Heart left ventricle (tissue), 13 donors: ENCODE data around the gene CCNL1.

Source experiments
- POLR2A ChIP-seq, 2 donors: fragments of 450-650 bp; IDR thresholded peaks; one replicate each; pipeline ENCODE4 v1.6.1; 2017; ENCODE audit warnings: antibody characterized with exemption in 2 of 2, mild to moderate bottlenecking in 2 of 2, moderate library complexity in 2 of 2
- TF ChIP-seq, protein P1 (sequence below), 12 donors: fragments of 200-600 bp; sonication (generic) in 4 of 12; IDR thresholded peaks; one replicate each; pipeline versions ENCODE4 v1.5.0 to v1.8.0; 2018 to 2022; ENCODE audit warnings: antibody characterized with exemption in 12 of 12, mild to moderate bottlenecking in 5 of 12
- donor health status: ischemic (EF 13 %, LVEDD 7.1; RV severe dilation, severe dysfunction).
- donor health status: DM: no; HTN: yes; CAD: no.
- donor health status: DM: no; HTN: no; CAD: no.
- donor health status: ischemic (EF 25% LVEDD 6.9; RV normal size, moderate dysfunction).
- donor health status: ischemic (EF 25% LVEDD 5.7; RV mildly dilated, moderate dysfunction).
- donor health status: ischemic (EF 35%, LVEDD 5.7; RV mildly dilated, moderate dysfunction).
- donor health status: nonischemic (EF 11% LVEDD 7.7; RV severe dilation, severe dysfunction).
- donor health status: DM: yes; HTN: yes; CAD: no.
- donor health status: PGD.
- donor health status: ischemic (EF 29% LVEDD 5.4; RV normal size, mild dysfunction).
- donor health status: nonischemic (EF 23%, LVEDD 6.1; RV moderate dilation, normal function).

- TF ChIP-seq, protein P1, sequence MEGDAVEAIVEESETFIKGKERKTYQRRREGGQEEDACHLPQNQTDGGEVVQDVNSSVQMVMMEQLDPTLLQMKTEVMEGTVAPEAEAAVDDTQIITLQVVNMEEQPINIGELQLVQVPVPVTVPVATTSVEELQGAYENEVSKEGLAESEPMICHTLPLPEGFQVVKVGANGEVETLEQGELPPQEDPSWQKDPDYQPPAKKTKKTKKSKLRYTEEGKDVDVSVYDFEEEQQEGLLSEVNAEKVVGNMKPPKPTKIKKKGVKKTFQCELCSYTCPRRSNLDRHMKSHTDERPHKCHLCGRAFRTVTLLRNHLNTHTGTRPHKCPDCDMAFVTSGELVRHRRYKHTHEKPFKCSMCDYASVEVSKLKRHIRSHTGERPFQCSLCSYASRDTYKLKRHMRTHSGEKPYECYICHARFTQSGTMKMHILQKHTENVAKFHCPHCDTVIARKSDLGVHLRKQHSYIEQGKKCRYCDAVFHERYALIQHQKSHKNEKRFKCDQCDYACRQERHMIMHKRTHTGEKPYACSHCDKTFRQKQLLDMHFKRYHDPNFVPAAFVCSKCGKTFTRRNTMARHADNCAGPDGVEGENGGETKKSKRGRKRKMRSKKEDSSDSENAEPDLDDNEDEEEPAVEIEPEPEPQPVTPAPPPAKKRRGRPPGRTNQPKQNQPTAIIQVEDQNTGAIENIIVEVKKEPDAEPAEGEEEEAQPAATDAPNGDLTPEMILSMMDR (IDR thresholded peaks at IDR 0.05), result no peak
- no peak for TF ChIP-seq POLR2A (IDR thresholded peaks at IDR 0.05)
Measured at GRCh38 chr3:157188391-157188790, 28.4 kb upstream of the CCNL1 start.
